Activated naive CD8-positive, alpha-beta T cell (primary cell): ENCODE results near the gene PDRG1.

ENCODE experiments used
- H3K27ac Mint-ChIP-seq: one replicate; pipeline ENCODE4 v1.8.0; 2021; ENCODE audit warnings: mixed read lengths
- H3K27me3 Mint-ChIP-seq: one replicate; pipeline ENCODE4 v1.8.0; 2021; ENCODE audit warnings: mixed read lengths
- H3K36me3 Mint-ChIP-seq: one replicate; pipeline ENCODE4 v1.8.0; 2021; ENCODE audit warnings: mixed read lengths
- H3K4me1 Mint-ChIP-seq: one replicate; pipeline ENCODE4 v1.8.0; 2021; ENCODE audit warnings: low read depth, mixed read lengths
- H3K4me3 Mint-ChIP-seq: one replicate; pipeline ENCODE4 v1.8.0; 2021; ENCODE audit warnings: mild to moderate bottlenecking, mixed read lengths
- H3K9me3 Mint-ChIP-seq: one replicate; pipeline ENCODE4 v1.8.0; 2021; ENCODE audit warnings: low read depth, mixed read lengths

Gene PDRG1

GRCh38 chr20:31974951-31975487, 23.2 kb upstream of the PDRG1 start:
- H3K27ac Mint-ChIP-seq = no peak overlapping the region
- no peaks in the 10 kb centered on the region for H3K36me3 Mint-ChIP-seq
- peaks cover 20% of the 10 kb centered on the region for H3K27me3 Mint-ChIP-seq
- no peaks in the 10 kb centered on the region for H3K9me3 Mint-ChIP-seq
- no peak overlapping the region for H3K4me3 Mint-ChIP-seq
- no peaks in the 10 kb centered on the region for H3K4me1 Mint-ChIP-seq

DNA sequence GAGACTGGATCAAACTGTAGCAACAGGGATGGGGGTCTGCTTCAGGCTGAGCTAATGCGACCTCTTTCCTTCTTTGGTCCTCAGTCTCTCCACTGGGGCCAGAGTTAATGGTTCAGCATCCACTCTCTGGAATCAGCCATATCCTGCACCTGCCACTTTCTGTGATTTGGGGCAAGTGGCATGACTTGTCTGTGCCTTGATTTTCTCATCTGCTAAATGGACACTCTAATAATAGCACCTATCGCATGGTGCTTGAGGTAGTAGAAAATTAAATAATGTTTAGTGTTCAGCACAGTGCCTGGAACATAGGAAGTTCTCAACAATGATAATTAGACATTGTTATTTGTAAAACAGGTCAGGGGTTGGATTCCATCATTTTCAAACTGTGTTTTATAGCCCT, 22.4 kb upstream of the PDRG1 start:
- Mint-ChIP-seq H3K36me3 (no peaks in the 10 kb centered on the region), H3K9me3 (no peaks in the 10 kb centered on the region), H3K4me1 (no peaks in the 10 kb centered on the region), H3K4me3 (no peak overlapping the region), H3K27ac (no peak overlapping the region), H3K27me3 (peaks cover 24% of the 10 kb centered on the region)

DNA sequence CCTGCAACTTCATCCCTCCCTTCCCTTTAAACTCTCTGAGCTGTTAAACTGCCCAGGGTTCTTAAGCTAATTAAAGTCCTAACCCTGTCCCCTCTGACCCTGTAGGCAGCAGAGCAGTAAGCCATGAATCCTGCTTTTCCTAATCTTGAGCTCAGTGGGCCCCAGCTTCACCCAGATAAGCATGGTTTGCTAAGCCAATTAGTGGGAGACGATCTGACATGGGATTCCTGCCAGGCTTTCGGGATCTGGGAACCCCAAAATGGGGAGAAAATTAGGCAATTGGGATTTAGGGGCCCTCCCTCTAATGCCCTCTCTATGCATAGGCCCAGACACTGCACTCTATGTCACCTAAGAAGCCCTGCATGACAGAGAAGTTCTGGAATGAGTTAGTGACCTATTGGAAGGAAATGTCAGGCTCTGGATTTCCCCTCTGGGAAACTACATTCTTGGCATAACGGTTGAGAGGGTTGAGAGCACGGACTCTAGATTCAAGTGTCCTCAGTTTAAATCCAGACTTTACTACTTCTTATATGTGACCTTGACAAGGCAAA, 20.7 kb upstream of the PDRG1 start:
- Mint-ChIP-seq H3K4me1 (peaks cover 4% of the 10 kb centered on the region), H3K27me3 (peaks cover 24% of the 10 kb centered on the region)

GRCh38 chr20:31969991-31970390, 18.1 kb upstream of the PDRG1 start:
- Mint-ChIP-seq H3K4me1 (peaks cover 10% of the 10 kb centered on the region), H3K27me3 (peaks cover 31% of the 10 kb centered on the region), H3K36me3 (no peaks in the 10 kb centered on the region), H3K9me3 (no peaks in the 10 kb centered on the region), H3K27ac (no peak overlapping the region), H3K4me3 (no peak overlapping the region)

More for the DNA sequence above, 20.7 kb upstream of the PDRG1 start:
- no peak overlapping the region for H3K4me3 Mint-ChIP-seq
- H3K27ac Mint-ChIP-seq = no peak overlapping the region
- H3K36me3 Mint-ChIP-seq = no peaks in the 10 kb centered on the region
- no peaks in the 10 kb centered on the region for H3K9me3 Mint-ChIP-seq

- Mint-ChIP-seq H3K27ac (no peak overlapping the region), H3K9me3 (no peaks in the 10 kb centered on the region), H3K4me1 (peaks cover 10% of the 10 kb centered on the region), H3K36me3 (no peaks in the 10 kb centered on the region), H3K4me3 (peak overlapping the region; percentile 91), H3K27me3 (peaks cover 36% of the 10 kb centered on the region)
Observed at GRCh38 chr20:31968291-31969126, 16.7 kb upstream of the PDRG1 start.

GRCh38 chr20:31967830-31968249, 16.0 kb upstream of the PDRG1 start, which contains the start of gene XKR7:
Gene XKR7, plus strand, starts transcription at chr20:31968151. Its CDS starts 25 bp downstream, at chr20:31968176.
- Mint-ChIP-seq H3K4me1 (peaks cover 10% of the 10 kb centered on the region), H3K27me3 (peaks cover 33% of the 10 kb centered on the region), H3K4me3 (peak within 1 kb of the TSS; percentile 91), H3K27ac (no peak within 1 kb of the TSS), H3K9me3 (no peaks in the 10 kb centered on the region), H3K36me3 (no peaks in the 10 kb centered on the region)

- H3K4me1 Mint-ChIP-seq = peaks cover 10% of the 10 kb centered on the region
- H3K9me3 Mint-ChIP-seq = no peaks in the 10 kb centered on the region
- H3K27ac Mint-ChIP-seq = no peak overlapping the region
- H3K27me3 Mint-ChIP-seq = peaks cover 33% of the 10 kb centered on the region
- peak overlapping the region; percentile 69 for H3K4me3 Mint-ChIP-seq
- no peaks in the 10 kb centered on the region for H3K36me3 Mint-ChIP-seq
Observed at GRCh38 chr20:31966991-31967655, 15.3 kb upstream of the PDRG1 start.

- no peaks in the 10 kb centered on the region for H3K36me3 Mint-ChIP-seq
- no peaks in the 10 kb centered on the region for H3K9me3 Mint-ChIP-seq
- H3K4me1 Mint-ChIP-seq = peaks cover 8% of the 10 kb centered on the region
- H3K27me3 Mint-ChIP-seq = peaks cover 35% of the 10 kb centered on the region
- no peak overlapping the region for H3K4me3 Mint-ChIP-seq
- no peak overlapping the region for H3K27ac Mint-ChIP-seq
Observed at GRCh38 chr20:31963889-31964288, 12.0 kb upstream of the PDRG1 start.

DNA sequence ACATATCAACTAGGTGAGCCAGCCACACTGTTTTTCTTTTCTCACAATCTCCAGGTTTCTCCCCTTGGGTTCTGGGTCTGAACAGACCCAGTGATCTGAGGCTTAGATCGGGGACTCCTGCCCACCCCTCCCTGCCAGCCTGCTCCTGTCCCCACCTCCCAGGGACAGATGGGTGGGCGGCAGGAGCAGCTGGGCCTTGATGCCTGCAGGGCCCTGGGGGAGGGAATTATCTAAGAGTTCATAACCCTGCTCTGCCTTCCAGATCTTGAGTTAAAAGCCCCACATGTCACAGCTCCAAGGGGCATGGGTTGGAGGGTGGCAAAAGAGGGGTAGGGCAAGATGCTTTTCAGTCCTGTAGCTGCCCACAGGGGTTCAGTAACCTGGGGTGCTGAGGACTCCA, 10.9 kb upstream of the PDRG1 start:
- no peak overlapping the region for H3K27ac Mint-ChIP-seq
- no peak overlapping the region for H3K4me3 Mint-ChIP-seq
- no peaks in the 10 kb centered on the region for H3K36me3 Mint-ChIP-seq
- H3K4me1 Mint-ChIP-seq = peaks cover 6% of the 10 kb centered on the region
- H3K27me3 Mint-ChIP-seq = peaks cover 37% of the 10 kb centered on the region
- no peaks in the 10 kb centered on the region for H3K9me3 Mint-ChIP-seq

- no peak overlapping the region for H3K4me3 Mint-ChIP-seq
- H3K27ac Mint-ChIP-seq = no peak overlapping the region
- H3K36me3 Mint-ChIP-seq = no peaks in the 10 kb centered on the region
- H3K27me3 Mint-ChIP-seq = peaks cover 17% of the 10 kb centered on the region
- H3K9me3 Mint-ChIP-seq = no peaks in the 10 kb centered on the region
- H3K4me1 Mint-ChIP-seq = peaks cover 4% of the 10 kb centered on the region
Observed at GRCh38 chr20:31956556-31957526, 5.0 kb upstream of the PDRG1 start.

- Mint-ChIP-seq H3K4me3 (no peak overlapping the region), H3K9me3 (no peaks in the 10 kb centered on the region), H3K27ac (no peak overlapping the region), H3K27me3 (peaks cover 12% of the 10 kb centered on the region), H3K4me1 (peaks cover 24% of the 10 kb centered on the region), H3K36me3 (peaks cover 6% of the 10 kb centered on the region)
Observed at GRCh38 chr20:31954500-31954899, 2.7 kb upstream of the PDRG1 start.

- H3K36me3 Mint-ChIP-seq = peaks cover 11% of the 10 kb centered on the region
- no peak overlapping the region for H3K27ac Mint-ChIP-seq
- H3K4me1 Mint-ChIP-seq = peaks cover 30% of the 10 kb centered on the region
- no peak overlapping the region for H3K4me3 Mint-ChIP-seq
- H3K9me3 Mint-ChIP-seq = no peaks in the 10 kb centered on the region
- peaks cover 6% of the 10 kb centered on the region for H3K27me3 Mint-ChIP-seq
Observed at GRCh38 chr20:31953556-31954148, 1.8 kb upstream of the PDRG1 start.

GRCh38 chr20:31951203-31951529, 680 bp downstream of the PDRG1 start:
- Mint-ChIP-seq H3K27ac (peak overlapping the region; percentile 95), H3K4me1 (peaks cover 31% of the 10 kb centered on the region), H3K4me3 (peak overlapping the region; percentile 98), H3K9me3 (no peaks in the 10 kb centered on the region), H3K27me3 (peaks cover 2% of the 10 kb centered on the region), H3K36me3 (peaks cover 17% of the 10 kb centered on the region)
